NK-92 (cell line): ENCODE data around the gene TNFRSF8.

Experiments used
- DNase-seq: peaks from one replicate; lab custom pipeline; 2025; ENCODE audit not compliant: unreplicated experiment; lab: John Stamatoyannopoulos, UW

Gene TNFRSF8

DNA sequence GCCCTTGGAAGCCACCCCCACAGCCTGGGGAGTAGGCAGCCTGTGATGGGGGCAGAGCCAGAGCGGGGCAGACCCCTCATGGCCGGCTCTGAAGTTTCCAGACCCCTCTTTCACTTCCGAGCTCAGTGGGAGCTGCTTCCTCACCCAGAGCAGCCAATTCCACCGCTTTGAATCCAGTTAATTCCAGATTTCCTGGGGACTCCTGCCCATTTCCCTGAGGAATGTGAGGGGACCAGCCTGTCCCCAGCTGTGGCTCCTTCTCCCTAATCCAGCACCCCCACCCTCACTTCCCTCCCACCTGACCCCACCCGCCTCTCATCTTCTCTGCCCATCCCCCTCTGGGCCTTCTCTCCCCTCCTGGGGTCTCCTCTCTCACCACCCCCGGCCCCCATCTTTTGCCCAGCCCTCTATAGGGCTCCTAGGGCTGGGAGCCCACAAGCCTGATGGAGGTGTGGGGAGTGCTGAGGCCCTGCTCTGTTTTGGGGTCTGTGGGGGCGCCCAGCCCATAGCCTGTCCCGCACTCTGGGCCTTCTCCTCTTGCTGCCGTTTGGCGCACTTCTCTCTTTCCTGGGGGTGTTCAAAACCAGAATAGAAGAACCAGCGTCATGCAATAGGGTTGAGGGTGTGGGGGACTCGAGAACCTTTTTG is 77.5 kb downstream of the TNFRSF8 start:
- no peak for DNase-seq

DNA sequence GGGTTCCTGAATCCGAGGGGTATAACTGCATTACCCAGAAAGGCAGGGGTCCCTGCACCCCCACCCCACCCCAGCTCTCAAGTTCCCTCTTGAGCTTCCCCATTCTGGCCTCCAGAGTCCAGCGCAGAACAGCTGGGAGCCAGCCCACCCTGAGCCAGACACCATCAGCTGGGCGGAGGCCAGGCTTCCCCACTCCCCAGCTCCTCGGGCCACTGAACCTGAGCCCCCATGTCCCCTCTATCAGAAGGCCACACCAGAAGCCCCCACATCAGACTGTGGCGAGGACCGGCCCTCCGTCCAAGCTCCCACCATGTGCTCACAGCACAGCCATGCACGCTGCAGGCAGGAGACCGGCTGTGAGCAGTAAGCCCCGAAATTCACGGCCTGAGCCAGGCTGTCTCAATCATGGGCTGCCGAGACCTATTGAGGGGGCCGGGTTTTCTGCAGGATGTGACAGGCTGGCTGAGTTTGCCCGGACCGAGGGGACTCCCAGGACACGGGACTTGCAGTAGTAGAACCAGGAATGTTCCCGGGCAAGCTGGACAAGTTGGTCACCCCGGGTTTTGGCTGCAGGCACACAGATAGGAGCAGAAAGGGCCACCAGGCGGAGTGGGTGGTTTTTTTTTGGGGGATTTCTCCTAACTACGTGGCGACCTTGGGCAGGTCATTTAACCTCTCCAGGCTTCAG is 78.2 kb downstream of the TNFRSF8 start:
- no peak for DNase-seq

DNA sequence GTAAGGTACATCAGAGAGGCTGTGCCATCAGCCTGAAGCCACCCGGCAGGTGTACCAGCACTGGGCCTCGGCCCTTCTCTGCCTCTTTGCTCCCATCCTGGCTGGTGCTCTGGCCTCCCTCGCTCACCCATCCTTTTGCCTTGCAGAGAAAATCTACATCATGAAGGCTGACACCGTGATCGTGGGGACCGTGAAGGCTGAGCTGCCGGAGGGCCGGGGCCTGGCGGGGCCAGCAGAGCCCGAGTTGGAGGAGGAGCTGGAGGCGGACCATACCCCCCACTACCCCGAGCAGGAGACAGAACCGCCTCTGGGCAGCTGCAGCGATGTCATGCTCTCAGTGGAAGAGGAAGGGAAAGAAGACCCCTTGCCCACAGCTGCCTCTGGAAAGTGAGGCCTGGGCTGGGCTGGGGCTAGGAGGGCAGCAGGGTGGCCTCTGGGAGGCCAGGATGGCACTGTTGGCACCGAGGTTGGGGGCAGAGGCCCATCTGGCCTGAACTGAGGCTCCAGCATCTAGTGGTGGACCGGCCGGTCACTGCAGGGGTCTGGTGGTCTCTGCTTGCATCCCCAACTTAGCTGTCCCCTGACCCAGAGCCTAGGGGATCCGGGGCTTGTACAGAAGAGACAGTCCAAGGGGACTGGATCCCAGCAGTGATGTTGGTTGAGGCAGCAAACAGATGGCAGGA is 79.2 kb downstream of the TNFRSF8 start:
- no peak for DNase-seq

DNA sequence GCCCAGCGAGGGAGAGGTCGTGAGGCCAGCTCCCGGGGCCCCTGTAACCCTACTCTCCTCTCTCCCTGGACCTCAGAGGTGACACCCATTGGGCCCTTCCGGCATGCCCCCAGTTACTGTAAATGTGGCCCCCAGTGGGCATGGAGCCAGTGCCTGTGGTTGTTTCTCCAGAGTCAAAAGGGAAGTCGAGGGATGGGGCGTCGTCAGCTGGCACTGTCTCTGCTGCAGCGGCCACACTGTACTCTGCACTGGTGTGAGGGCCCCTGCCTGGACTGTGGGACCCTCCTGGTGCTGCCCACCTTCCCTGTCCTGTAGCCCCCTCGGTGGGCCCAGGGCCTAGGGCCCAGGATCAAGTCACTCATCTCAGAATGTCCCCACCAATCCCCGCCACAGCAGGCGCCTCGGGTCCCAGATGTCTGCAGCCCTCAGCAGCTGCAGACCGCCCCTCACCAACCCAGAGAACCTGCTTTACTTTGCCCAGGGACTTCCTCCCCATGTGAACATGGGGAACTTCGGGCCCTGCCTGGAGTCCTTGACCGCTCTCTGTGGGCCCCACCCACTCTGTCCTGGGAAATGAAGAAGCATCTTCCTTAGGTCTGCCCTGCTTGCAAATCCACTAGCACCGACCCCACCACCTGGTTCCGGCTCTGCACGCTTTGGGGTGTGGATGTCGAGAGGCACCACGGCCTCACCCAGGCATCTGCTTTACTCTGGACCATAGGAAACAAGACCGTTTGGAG is 80.0 kb downstream of the TNFRSF8 start:
- no peak for DNase-seq

DNA sequence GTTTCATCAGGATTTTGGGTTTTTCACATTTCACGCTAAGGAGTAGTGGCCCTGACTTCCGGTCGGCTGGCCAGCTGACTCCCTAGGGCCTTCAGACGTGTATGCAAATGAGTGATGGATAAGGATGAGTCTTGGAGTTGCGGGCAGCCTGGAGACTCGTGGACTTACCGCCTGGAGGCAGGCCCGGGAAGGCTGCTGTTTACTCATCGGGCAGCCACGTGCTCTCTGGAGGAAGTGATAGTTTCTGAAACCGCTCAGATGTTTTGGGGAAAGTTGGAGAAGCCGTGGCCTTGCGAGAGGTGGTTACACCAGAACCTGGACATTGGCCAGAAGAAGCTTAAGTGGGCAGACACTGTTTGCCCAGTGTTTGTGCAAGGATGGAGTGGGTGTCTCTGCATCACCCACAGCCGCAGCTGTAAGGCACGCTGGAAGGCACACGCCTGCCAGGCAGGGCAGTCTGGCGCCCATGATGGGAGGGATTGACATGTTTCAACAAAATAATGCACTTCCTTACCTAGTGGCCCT is 80.6 kb downstream of the TNFRSF8 start:
- no peak for DNase-seq

DNA sequence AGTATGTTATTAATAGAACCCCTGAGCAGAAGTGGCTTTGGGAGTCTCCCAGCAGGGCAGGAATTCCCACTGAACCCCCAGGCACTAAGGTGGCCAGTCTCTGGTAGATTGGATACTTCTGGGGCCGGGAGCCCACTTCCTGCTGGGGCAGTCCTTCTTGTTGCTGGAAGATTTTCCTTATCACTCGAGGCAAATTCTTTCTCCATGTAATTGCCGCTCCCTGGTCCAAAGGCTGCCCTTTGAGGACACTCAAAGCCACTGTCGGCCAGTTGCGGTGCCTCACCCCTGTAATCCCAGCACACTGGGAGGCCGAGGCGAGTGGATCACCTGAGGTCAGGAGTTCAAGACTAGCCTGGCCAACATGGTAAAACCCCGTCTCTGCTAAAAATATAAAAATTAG is 81.1 kb downstream of the TNFRSF8 start:
- DNase-seq = no peak

DNA sequence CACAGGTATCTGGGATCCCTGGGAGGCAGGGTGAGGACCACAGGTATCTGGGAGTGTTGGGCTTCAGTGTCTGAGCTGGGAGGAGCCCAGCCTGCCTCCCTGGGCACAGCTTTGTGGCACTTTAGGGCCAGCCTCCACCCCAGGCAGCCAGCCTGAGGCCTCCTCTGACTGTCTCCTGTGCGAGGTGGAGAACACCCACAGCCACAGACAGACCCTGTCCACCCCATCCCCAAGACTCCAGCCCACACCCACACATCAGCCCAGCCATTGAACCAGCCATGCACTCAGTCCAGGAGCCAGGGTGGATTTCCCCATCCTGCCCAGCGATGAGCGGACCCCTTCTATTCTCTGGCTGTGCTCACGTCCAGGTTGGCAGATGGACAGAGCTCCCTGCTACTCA is 81.9 kb downstream of the TNFRSF8 start:
- DNase-seq = no peak

DNA sequence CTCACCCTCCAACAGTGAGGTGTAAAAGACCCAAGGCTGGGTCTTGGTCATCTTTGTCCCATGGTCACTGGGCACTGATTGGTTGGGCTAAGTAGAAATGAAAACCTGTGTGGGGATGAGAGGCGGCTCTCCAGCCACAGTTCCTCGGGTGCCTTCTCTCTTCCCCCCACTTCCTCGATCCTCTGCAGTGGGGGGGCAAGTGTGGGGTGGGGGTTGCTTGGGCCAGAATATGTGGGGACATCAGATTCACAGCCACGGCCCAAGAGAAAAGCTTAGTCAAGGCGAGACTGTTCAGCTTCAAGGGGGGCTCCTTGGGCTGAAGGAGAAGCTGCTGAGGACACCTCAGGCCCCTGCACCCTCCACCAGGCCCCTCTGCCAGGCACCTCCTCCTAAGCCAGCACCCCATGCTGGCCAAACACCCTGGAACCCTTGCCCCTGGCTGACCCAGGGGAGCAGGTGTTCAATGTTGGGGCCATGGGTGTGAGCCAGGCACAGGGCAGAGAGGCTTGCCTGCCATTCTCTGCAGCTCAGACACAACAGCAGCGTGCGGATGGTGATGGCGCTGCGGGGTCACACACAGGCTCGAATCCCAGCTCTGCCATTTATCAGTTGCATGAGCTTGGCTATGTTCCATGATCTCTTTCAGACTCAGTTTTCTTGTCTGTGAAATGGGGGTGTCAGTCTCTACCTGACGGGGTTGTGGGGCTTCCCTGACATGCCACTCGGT is 82.7 kb downstream of the TNFRSF8 start:
- no peak for DNase-seq

DNA sequence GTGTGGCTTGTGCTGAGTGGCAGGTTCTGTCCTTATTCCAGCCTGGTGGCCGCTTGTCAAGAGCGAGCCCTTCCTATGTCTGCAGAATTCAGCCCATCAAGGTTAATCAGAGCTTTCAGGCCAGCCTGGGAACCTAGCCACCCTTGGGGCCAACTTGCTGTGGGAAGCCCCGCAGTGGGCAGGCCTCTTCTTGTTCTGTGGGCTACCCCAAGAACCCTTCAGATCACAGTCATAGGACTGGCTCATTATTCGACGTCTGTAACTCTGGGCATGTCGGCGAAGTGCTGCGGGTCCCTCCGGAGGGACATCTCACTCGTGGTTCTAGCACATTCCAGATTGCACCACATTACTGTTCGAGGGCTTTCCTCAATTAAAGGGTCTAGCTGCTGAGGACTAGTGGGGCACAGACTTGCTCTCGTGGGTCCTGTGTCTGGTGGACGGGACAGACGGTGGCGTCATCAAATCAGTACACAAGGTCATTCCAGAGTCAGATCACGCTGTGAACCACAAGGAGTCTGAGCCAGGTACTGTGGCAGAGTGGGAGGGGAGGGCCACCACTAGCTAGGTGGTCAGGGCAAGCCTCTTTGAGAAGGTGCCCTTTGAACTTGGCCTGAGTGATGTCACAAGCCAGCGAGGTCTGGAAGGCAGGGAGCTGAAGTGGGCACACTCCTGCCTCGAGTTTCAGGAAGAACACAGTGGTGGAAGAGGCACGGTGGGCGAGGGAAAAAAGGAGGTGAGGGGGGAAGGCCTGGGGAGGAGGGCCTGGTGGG is 83.4 kb downstream of the TNFRSF8 start:
- DNase-seq = no peak

DNA sequence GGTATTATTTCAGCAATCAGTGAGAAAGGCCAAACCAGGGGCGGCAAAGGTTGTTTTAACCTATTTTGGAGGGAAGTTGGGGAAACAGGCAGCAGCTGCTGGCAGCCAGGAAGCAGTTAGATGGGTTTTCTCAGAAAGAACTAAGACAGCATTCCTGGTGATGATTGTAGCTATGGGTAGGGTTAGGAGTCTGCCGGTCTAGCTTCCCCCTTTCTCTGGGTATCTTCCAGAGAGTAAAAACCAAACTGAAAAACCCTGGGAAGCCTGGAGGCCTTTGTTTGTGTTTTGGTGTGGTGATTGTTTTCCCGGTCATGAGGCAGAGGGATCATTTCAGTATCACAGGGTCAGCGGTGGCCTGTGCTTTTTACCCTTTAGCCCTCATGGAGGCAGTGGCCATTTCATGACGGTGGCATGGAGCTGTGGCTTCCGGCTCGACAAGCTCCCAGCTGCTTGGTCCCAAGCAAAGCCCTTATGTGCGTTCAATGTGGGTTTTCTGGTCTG is 84.1 kb downstream of the TNFRSF8 start:
- no peak for DNase-seq

DNA sequence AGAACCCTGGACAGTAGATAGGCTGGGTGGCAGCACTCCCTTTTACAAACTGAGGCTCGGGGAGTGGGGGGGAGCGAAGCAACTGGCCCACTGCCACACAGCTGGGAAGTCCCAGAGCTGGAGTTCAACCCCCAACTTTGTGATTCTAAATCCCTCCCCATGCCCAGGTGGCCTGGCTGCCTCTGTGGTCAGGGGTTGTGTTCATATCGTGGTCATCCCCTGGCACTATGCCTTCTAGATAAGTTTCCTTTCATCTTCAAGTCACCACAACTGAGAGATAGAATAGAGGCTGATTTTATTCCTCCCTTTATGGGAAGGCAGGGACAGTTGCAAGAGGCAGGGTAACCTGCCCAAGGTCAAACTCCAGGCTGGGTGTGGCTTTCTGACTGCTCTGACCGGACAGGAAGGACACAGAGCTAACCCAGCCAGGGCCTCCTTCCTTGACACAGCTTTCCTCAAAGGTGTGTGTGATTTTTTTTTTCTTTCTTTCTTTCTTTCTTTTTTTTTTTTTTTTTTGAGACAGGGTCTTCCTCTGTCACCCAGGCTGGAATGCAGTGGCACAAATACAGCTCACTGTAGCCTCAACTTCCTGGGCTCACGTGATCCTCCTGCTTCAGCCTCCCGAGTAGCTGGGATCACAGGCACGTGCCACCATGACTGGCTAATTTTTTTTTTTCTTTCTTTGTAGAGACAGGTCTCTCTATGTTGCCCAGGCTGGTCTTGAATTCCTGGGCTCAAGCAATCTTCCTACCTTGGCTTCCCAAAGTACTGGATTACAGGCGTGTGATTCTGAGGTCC is 85.3 kb downstream of the TNFRSF8 start:
- no peak for DNase-seq

DNA sequence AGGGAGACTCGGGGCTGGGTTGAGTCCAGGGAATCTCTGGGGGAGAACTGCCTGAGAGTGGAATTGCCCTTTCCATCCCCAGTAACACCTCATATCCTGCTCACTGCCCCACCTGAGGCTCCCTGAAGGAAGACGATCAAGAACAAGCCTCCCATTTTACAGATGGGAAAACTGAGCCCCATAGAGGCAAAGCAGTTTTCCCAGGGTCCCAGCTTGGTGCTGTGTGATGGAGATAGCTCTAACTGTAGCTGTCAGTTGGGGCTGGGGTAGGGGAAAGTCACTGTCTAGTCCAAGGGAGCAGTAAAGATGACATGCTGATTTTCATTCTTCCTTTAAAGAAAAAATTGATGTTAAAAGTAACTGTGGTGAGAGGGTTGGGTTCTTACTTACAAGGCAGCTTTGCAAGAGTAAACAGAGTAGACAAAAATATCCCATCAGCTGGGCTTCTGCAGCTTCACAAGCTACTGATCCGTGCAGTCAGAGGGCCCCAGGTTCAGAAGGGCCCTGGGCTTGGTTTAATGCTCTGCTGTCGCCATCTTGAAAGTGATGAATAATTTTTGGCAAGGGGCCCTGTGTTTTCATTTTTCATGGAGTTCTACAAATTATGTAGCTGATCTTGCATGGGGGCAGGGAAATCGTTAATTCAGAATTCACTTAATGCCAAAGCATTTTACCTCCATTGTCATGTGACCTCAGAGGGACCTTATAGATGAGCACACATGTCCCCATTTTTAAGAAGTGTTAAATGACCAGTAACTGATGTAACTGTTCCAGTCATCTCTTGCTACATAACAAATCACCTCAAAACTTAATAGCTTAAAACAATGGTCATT is 86.1 kb downstream of the TNFRSF8 start:
- DNase-seq = no peak

DNA sequence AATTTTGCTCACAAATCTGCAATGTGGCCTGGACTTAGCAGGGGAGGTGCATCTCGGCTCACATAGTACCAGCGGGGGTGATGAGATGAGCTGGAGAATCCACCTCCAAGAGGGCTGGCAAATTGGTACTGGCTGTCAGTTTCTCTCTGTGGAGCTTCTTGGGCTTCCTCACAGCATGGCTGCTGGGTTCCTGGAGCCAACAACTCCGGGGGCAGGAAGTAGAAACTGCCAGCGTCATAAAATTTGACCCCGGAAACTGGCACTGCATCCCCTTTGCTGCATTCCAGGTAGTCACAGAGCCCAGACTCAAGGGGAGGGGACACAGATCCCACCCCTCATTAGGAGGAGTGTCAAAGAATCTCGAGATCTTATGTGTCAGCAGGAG is 86.7 kb downstream of the TNFRSF8 start:
- no peak for DNase-seq

DNA sequence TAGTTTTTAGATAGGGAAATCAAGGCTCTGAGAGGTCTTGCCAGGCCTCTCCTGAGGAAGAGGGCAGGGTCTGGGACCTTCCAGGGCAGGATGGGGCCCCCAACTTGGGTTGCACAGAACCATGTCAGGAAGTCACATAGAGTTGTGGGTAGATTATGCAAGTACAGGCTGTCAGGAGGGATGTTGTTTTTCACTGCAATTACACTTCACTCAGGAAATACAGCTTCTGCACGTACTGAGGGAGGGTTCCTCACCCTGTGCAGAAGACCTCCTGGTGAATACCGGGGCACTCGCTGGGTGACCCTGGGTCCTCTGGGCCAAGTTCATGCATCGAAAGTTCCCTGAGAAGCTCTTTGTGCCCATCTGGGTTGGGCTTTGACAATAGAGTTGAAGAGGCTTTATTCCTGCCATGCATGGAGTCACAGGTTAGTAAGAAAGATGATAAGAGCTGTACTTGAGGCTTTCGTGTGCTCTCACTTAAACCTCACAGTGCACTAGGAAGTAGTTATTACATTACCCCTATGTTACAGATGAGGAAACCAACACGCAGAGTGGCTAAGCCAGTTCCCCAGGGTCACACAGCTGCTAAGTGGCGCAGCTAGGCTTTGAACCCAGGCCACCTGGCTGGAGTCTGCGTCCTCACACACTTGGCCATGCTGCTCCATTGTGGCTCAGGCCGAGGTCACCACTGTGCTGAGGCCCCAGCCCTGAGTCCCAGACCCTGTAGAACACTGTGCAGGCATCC is 87.5 kb downstream of the TNFRSF8 start:
- no peak for DNase-seq

DNA sequence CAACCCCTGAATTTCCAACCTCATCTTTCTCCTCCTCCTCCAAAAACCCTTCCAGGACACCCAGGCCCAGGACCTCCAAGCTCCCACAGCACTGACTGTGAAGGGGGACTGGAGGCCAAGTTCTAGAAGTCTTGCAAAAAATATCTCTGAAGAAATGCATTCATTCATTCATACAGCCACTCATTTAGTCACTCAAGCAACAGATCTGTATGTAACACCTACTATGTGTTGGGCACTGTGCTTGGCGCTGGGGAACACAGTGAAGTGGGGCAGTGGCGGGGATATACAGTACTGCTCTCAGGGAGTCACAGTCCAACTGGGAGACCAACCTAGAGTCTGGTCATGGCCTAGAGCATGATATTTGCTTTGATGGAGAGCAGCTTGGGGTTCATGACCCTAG is 88.4 kb downstream of the TNFRSF8 start:
- DNase-seq = no peak

DNA sequence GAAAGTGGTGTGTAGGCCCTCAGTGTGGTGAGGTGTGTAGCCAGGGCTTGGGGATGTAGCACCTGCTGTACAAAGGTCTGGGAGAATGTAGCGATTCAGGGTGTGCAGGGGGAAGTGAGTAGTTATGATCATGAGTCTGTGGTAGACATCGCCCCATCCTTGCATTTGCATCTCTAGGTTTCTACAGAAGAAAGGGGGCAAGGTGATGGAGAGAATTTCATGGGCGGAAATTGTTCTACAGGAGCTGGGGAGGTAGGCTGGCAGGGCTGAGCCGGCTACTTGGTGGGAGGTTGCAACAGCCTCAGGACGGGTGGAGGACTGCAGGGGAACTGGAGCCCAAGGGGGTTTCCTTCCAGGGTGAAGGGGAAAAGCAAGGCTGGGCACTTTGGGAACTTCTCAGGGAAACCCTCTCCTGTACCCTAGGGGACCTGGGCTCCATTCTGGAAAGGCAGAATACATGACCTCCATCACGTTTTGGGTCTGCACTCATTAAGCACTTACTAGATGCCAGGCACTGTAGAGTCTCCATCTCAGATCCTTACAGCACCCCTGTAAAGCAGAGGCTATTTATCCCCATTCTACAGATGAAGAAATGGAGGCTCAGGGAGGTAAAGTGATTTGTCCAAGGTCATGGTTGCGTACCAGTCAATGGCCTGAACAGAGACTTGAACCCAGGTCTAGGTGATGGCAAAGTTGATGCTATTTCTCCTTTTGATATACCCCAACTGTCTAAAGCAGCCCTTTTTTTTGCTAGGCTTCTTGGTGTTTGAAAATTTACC is 89.2 kb downstream of the TNFRSF8 start:
- no peak for DNase-seq
